Body of pancreas (tissue), 4 donors: ENCODE results near the gene MEIS2. TPM values are rescaled to one million over a fixed set of nuclear protein-coding genes. Genes with fewer than 3 reads are reported as not detected.

Experiments used
- ATAC-seq: fragments of 150-250 bp; one replicate; pipeline ENCODE4 v1.9.1; 2016
- DNase-seq, 4 donors: peaks; one replicate each; pipeline ENCODE4 v3.0.0-alpha.2; 2019
- H3K27ac ChIP-seq, 4 donors: fragments of 200-600 bp; sonication (generic); 1 replicate in 3 of 4; 2 replicates in 1 of 4; pipeline versions ENCODE4 v1.5.1 to v1.6.1; 2016 to 2019; ENCODE audit warnings: mild to moderate bottlenecking in 1 of 4, mixed read lengths in 1 of 4, moderate library complexity in 1 of 4
- H3K27me3 ChIP-seq, 2 donors: fragments of 200-600 bp; sonication (generic); one replicate each; pipeline ENCODE4 v1.6.0; 2016; ENCODE audit warnings: mild to moderate bottlenecking in 1 of 2
- H3K36me3 ChIP-seq, 2 donors: fragments of 200-600 bp; sonication (generic); replicated peaks in 1 of 2; 2 replicates each; pipeline ENCODE4 v1.5.1; 2016; ENCODE audit warnings: low read depth in 2 of 2; ENCODE audit not compliant: insufficient read depth in 1 of 2
- H3K4me1 ChIP-seq: fragments of 200-600 bp; sonication (generic); one replicate; pipeline ENCODE4 v1.6.0; 2016
- H3K4me3 ChIP-seq, 2 donors: fragments of 200-600 bp; sonication (generic); 1 replicate in 1 of 2; 2 replicates in 1 of 2; pipeline ENCODE4 v1.5.1; 2016 to 2019
- H3K9me3 ChIP-seq, 3 donors: fragments of 200-600 bp; sonication (generic); 1 replicate in 2 of 3; 2 replicates in 1 of 3; pipeline ENCODE4 v1.5.1; 2016
- CTCF ChIP-seq, 7 experiments: fragments of 450-650 bp in 4 of 7; fragments of 200-600 bp in 3 of 7; sonication (generic) in 3 of 7; IDR thresholded peaks; one replicate each; pipeline ENCODE4 v1.5.1; 2016 to 2019; ENCODE audit warnings: antibody characterized with exemption in 7 of 7
- POLR2A ChIP-seq, 3 donors: fragments of 450-650 bp; IDR thresholded peaks; one replicate each; pipeline ENCODE4 v1.6.1; 2016; ENCODE audit warnings: antibody characterized with exemption in 3 of 3, mild to moderate bottlenecking in 2 of 3
- whole genome bisulfite sequencing, 2 donors: methylation state at CpG; one replicate each; pipeline ENCODE4 v1.1.5; 2017; 5-methylcytosine and 5-hydroxymethylcytosine counted together
- intact Hi-C: fragments of 100-400 bp; cut with DNase I; formaldehyde crosslinking; loops from one replicate; pipeline ENCODE4 v1.15.1; 2023
- total RNA-seq, 2 donors: library from RNA; depleted of rRNA; stranded (reverse); fragments of >200 nt; gene quantifications; one replicate each; pipeline ENCODE4 v1.1.0, GENCODE V29; 2016

MEIS2 gene
- total RNA-seq, 2 donors from 2014 or later: 11.9 to 86.0 TPM

DNA sequence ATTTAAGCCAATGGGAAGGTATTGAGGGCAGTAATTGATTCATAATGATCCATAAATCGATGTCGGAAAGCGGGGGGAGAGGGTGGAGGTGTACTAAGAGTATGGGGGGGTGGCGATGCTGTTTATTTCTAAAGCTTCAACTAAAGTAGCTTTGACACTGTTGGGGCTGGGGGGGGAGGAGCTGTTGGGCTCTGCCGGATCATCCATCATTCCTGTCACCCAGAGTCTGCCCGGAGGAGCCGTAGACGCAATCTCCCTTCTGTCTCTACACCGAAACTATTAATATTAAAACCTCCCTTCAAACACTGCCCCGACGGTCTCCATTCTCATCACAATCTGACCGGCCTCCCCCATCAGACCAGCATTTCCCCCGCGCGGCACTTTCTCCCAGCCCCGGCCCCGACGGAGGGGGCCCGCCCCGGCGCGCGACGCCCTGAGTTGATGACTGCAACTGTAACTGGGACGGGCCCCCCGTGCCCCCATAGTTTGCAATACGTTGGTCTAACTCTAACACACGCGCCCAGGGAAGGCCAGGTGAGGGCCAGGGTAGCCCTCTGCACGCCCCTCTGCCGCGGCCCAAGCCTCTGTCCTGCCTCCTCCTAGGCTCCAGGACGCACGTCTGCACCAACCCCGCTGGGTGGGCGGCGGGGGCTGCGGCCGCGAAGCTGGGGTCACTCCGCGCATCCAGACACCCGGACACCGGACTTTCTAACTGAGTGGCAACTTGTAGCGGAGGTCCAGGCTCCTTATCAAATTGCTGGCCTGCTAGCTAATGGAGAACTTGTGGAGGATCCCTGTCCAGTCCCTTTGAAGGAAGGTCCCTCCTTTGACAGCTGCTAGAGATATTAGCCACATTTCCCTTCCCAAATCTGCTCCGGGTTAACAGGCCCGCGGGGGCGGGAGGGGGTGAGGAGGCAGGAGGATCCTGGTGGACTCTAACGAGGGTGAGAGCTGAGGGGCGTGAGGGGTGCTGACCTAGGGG is 212.0 kb downstream of the MEIS2 start:
- Histone ChIP-seq H3K36me3 (no peaks in the 10 kb centered on the region), H3K27ac (no peak overlapping the region), H3K27me3 (peaks cover 0 to 6% of the 10 kb centered on the region in 2 donors), H3K9me3 (no peaks in the 10 kb centered on the region), H3K4me1 (peaks cover 14% of the 10 kb centered on the region), H3K4me3 (no peak overlapping the region)
- intact Hi-C loops: no loop called here
- TF ChIP-seq CTCF (IDR thresholded peaks at IDR 0.05) (no peak), POLR2A (IDR thresholded peaks at IDR 0.05) (no peak)
- 26 to 35% methylated on average over 21 to 48 of the region's 51 CpGs for WGBS, 2 donors
- peak in 2 of 4 donors; percentile 22 to 40 for DNase-seq
- ATAC-seq: no peak

GRCh38 chr15:36887214-36887961 is 213.0 kb downstream of the MEIS2 start:
- peaks cover 14% of the 10 kb centered on the region for H3K4me1 ChIP-seq
- peak; percentile 31 for ATAC-seq
- TF ChIP-seq CTCF (IDR thresholded peaks at IDR 0.05): no peak
- TF ChIP-seq POLR2A (IDR thresholded peaks at IDR 0.05): peak in 1 of 3 donors; percentile 19

GRCh38 chr15:36886701-36887100 is 213.6 kb downstream of the MEIS2 start:
- DNase-seq: no peak
- H3K4me1 ChIP-seq: peaks cover 14% of the 10 kb centered on the region

More at GRCh38 chr15:36887214-36887961, 213.0 kb downstream of the MEIS2 start:
- Histone ChIP-seq H3K9me3 (no peaks in the 10 kb centered on the region), H3K4me3 (no peak overlapping the region), H3K36me3 (no peaks in the 10 kb centered on the region), H3K27ac (no peak overlapping the region), H3K27me3 (peaks cover 0 to 8% of the 10 kb centered on the region in 2 donors)
- intact Hi-C loops: no loop called here
- 5% methylated on average over 34 to 35 of the region's 35 CpGs for WGBS, 2 donors
- DNase-seq: peak in 2 of 4 donors; percentile 22 to 37

DNA sequence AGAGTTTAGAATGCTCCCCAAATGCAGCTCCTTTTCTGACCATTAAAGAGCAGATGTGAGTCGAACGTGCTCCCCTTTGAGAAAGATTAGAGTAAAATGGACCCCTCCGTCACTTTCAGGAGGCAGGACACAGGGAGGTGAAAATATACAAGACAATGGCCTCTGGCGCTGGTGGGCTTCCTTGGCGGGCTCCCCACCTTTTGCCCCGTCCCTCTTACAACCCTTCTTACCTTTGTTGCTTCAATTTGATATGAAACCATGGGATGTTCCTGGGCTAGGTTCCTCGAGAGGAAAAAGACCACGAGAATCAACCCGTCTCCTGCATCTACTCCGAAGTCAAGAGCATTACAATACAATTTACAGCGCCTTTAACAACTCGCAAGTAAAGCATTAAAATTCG is 214.2 kb downstream of the MEIS2 start:
- DNase-seq: no peak
- H3K27me3 ChIP-seq: peaks cover 7 to 13% of the 10 kb centered on the region in 2 donors
- 84 to 85% methylated on average over 13 of the region's 13 CpGs for WGBS, 2 donors
- TF ChIP-seq CTCF (IDR thresholded peaks at IDR 0.05) (no peak), POLR2A (IDR thresholded peaks at IDR 0.05) (no peak)
- no peaks in the 10 kb centered on the region for H3K36me3 ChIP-seq
- no peak overlapping the region for H3K27ac ChIP-seq
- H3K9me3 ChIP-seq: no peaks in the 10 kb centered on the region
- no peak for ATAC-seq
- peaks cover 14% of the 10 kb centered on the region for H3K4me1 ChIP-seq
- intact Hi-C loops: no loop called here
- H3K4me3 ChIP-seq: no peak overlapping the region

More at GRCh38 chr15:36886701-36887100, 213.6 kb downstream of the MEIS2 start:
- ATAC-seq: no peak
- no peak for TF ChIP-seq CTCF (IDR thresholded peaks at IDR 0.05)
- TF ChIP-seq POLR2A (IDR thresholded peaks at IDR 0.05): no peak
- no peaks in the 10 kb centered on the region for H3K9me3 ChIP-seq
- intact Hi-C loops: no loop called here
- H3K27ac ChIP-seq: no peak overlapping the region
- no peak overlapping the region for H3K4me3 ChIP-seq
- no peaks in the 10 kb centered on the region for H3K36me3 ChIP-seq
- peaks cover 3 to 13% of the 10 kb centered on the region in 2 donors for H3K27me3 ChIP-seq
- 57 to 59% methylated on average over 8 of the region's 8 CpGs for WGBS, 2 donors
